ENCODE measurements around the gene ACOX3. TPM values are rescaled to one million over a fixed set of nuclear protein-coding genes. Genes with fewer than 3 reads are reported as not detected.

The ACOX3 gene
- total RNA-seq, 1 donor from 2014 or later: 74.5 TPM

GRCh38 chr4:8442596-8443358, 2.3 kb upstream of the ACOX3 start:
- intact Hi-C loops (cut with DNase I): no loop called here
- Histone ChIP-seq H3K27ac (no peak overlapping the region), H3K4me3 (peak overlapping the region in 1 of 2 donors; percentile 89), H3K36me3 (peaks cover 0 to 16% of the 10 kb centered on the region in 2 donors), H3K9me3 (no peaks in the 10 kb centered on the region), H3K4me1 (peaks cover 7 to 28% of the 10 kb centered on the region in 2 donors), H3K27me3 (no peaks in the 10 kb centered on the region)
- no peak for DNase-seq (ENCODE audit: low spot score in 2 of 2)
- no peak for TF ChIP-seq CTCF (IDR thresholded peaks at IDR 0.05)

GRCh38 chr4:8441499-8442091, 1.1 kb upstream of the ACOX3 start:
- Histone ChIP-seq H3K36me3 (peaks cover 0 to 5% of the 10 kb centered on the region in 2 donors), H3K4me1 (peaks cover 7 to 31% of the 10 kb centered on the region in 2 donors), H3K4me3 (peak overlapping the region; percentile 89 to 93), H3K9me3 (no peaks in the 10 kb centered on the region), H3K27ac (no peak overlapping the region), H3K27me3 (no peaks in the 10 kb centered on the region)
- TF ChIP-seq CTCF (IDR thresholded peaks at IDR 0.05): no peak
- DNase-seq (ENCODE audit: low spot score in 2 of 2): no peak
- intact Hi-C loops (cut with DNase I): loop anchor here (2.0 kb wide), 1 partner anchor 39 kb away; no protein-coding TSS in a partner anchor

- H3K4me1 ChIP-seq: peaks cover 7 to 31% of the 10 kb centered on the region in 2 donors
These were observed 520 bp downstream of the ACOX3 start for GRCh38 chr4:8439914-8440491.

GRCh38 chr4:8439168-8439567, 1.4 kb downstream of the ACOX3 start:
- Histone ChIP-seq H3K27me3 (no peaks in the 10 kb centered on the region), H3K36me3 (no peaks in the 10 kb centered on the region), H3K4me3 (peak overlapping the region in 1 of 2 donors; percentile 93), H3K9me3 (no peaks in the 10 kb centered on the region), H3K27ac (peak overlapping the region in 1 of 2 donors; percentile 95), H3K4me1 (peaks cover 7 to 31% of the 10 kb centered on the region in 2 donors)
- no peak for DNase-seq (ENCODE audit: low spot score in 2 of 2)
- intact Hi-C loops (cut with DNase I): no loop called here
- no peak for TF ChIP-seq CTCF (IDR thresholded peaks at IDR 0.05)

More at GRCh38 chr4:8439914-8440491, 520 bp downstream of the ACOX3 start:
- Histone ChIP-seq H3K27me3 (no peaks in the 10 kb centered on the region), H3K36me3 (no peaks in the 10 kb centered on the region), H3K4me3 (peak overlapping the region; percentile 89 to 93), H3K9me3 (no peaks in the 10 kb centered on the region), H3K27ac (peak overlapping the region; percentile 95 to 97)
- TF ChIP-seq CTCF (IDR thresholded peaks at IDR 0.05): no peak
- intact Hi-C loops (cut with DNase I): loop anchor here (1.0 to 2.0 kb wide), 2 partner anchors 12 to 37 kb away; no protein-coding TSS in a partner anchor
- DNase-seq (ENCODE audit: low spot score in 2 of 2): peak in 1 of 2 donors; percentile 69

GRCh38 chr4:8438743-8439142, 1.8 kb downstream of the ACOX3 start:
- intact Hi-C loops (cut with DNase I): no loop called here
- no peaks in the 10 kb centered on the region for H3K9me3 ChIP-seq
- TF ChIP-seq CTCF (IDR thresholded peaks at IDR 0.05): no peak
- H3K27me3 ChIP-seq: no peaks in the 10 kb centered on the region
- no peak overlapping the region for H3K27ac ChIP-seq
- no peak for DNase-seq (ENCODE audit: low spot score in 2 of 2)
- no peaks in the 10 kb centered on the region for H3K36me3 ChIP-seq
- no peak overlapping the region for H3K4me3 ChIP-seq
- peaks cover 7 to 29% of the 10 kb centered on the region in 2 donors for H3K4me1 ChIP-seq

Measured in ascending aorta (tissue), 2 donors.